GM12878 (cell line): ENCODE measurements around the gene MOGAT3. TPM values are rescaled to one million over a fixed set of nuclear protein-coding genes. Genes with fewer than 3 reads are reported as not detected.

Experiments used
- ATAC-seq: fragments of 200-7000 bp; cut with Tn5 transposase; 3 replicates; pipeline ENCODE4 v1.9.1; 2020; ENCODE audit warnings: mild to moderate bottlenecking, moderate library complexity
- BruUV-seq: library from RNA; stranded (reverse); fragments of 400-500 nt; replicated peaks from 2 replicates; lab custom pipeline; 2021; lab: Mats Ljungman, UMichigan
- CTCF ChIA-PET: fragments of 300-600 bp; sonication (Branson Sonifier 250); formaldehyde crosslinking; extraction: SDS; loops from one replicate; lab custom pipeline; 2021; ENCODE audit warnings: inconsistent platforms; lab: Yijun Ruan, JAX
- POLR2A ChIA-PET: fragments of 350-600 bp; formaldehyde crosslinking; extraction: SDS; loops from one replicate; lab custom pipeline; 2021; ENCODE audit warnings: inconsistent platforms; lab: Charles Lee
- RAD21 ChIA-PET: fragments of 300-600 bp; sonication (Branson Sonifier 250); formaldehyde crosslinking; loops from one replicate; lab custom pipeline; 2023; ENCODE audit warnings: antibody characterized with exemption; ENCODE audit not compliant: unreplicated experiment; lab: Charles Lee
- SMC1A ChIA-PET: fragments of 300-600 bp; sonication (Branson Sonifier 250); formaldehyde crosslinking; loops from one replicate; lab custom pipeline; 2023; ENCODE audit not compliant: unreplicated experiment, uncharacterized antibody; lab: Charles Lee
- DNase-seq: peaks from one replicate; pipeline ENCODE4 v3.0.0-alpha.2; 2011; ENCODE audit warnings: low read depth, low spot score
- FAIRE-seq: peaks from 3 replicates; lab custom pipeline; 2011; peaks lifted over from hg19 to GRCh38; lab: Jason Lieb, UNC
- H2AFZ ChIP-seq: 2 replicates; pipeline ENCODE4 v1.6.0; 2011; ENCODE audit warnings: low read depth, low read length, control low read depth; ENCODE audit not compliant: control insufficient read depth
- H3K27ac ChIP-seq: 2 replicates; pipeline ENCODE4 v1.5.1; 2011; ENCODE audit warnings: control low read depth; ENCODE audit not compliant: control insufficient read depth, insufficient read depth
- H3K27me3 ChIP-seq, 2 experiments: replicated peaks in 1 of 2; 2 replicates each; pipeline versions ENCODE4 v1.6.0 to v1.6.1; 2011; ENCODE audit warnings: low read length in 1 of 2; ENCODE audit not compliant: control insufficient read depth in 2 of 2, insufficient read depth in 2 of 2
- H3K36me3 ChIP-seq, 2 experiments: 2 replicates each; pipeline ENCODE4 v1.5.1; 2011; ENCODE audit warnings: low read length in 1 of 2; ENCODE audit not compliant: control insufficient read depth in 2 of 2, insufficient read depth in 2 of 2
- H3K4me1 ChIP-seq: 2 replicates; pipeline ENCODE4 v1.6.1; 2011; ENCODE audit warnings: mild to moderate bottlenecking, low read length, moderate library complexity, mixed read lengths; ENCODE audit not compliant: control insufficient read depth, insufficient read depth
- H3K4me2 ChIP-seq: 2 replicates; pipeline ENCODE4 v1.6.0; 2011; ENCODE audit warnings: control low read depth; ENCODE audit not compliant: control insufficient read depth, insufficient read depth
- H3K4me3 ChIP-seq: fragments of 200-600 bp; sonication (generic); 2 replicates; pipeline ENCODE4 v1.5.1; 2016
- H3K79me2 ChIP-seq: 2 replicates; pipeline ENCODE4 v1.6.0; 2011; ENCODE audit warnings: low read length; ENCODE audit not compliant: control insufficient read depth, insufficient read depth
- H3K9ac ChIP-seq: 2 replicates; pipeline ENCODE4 v1.8.0; 2011; ENCODE audit warnings: low read length, control low read depth, mixed read lengths; ENCODE audit not compliant: control insufficient read depth, insufficient read depth
- H3K9me3 ChIP-seq: replicated peaks from 3 replicates; pipeline ENCODE4 v1.5.1; 2011; ENCODE audit warnings: mild to moderate bottlenecking, low read length; ENCODE audit not compliant: control insufficient read depth, insufficient read depth
- H4K20me1 ChIP-seq: 2 replicates; pipeline ENCODE4 v1.6.0; 2011; ENCODE audit not compliant: control insufficient read depth, insufficient read depth
- CBFB ChIP-seq: IDR thresholded peaks from 2 replicates; pipeline ENCODE4 v1.6.1; 2016; ENCODE audit warnings: antibody characterized with exemption, low read depth
- CHD1 ChIP-seq: IDR thresholded peaks from 2 replicates; pipeline ENCODE4 v1.6.1; 2012; ENCODE audit warnings: low read depth, low read length, improper control_type of control experiment
- CREB1 ChIP-seq: IDR thresholded peaks from 2 replicates; pipeline ENCODE4 v1.6.1; 2012; ENCODE audit warnings: low read depth, mild to moderate bottlenecking, inconsistent platforms
- EED ChIP-seq: sonication (generic); IDR thresholded peaks from 2 replicates; pipeline ENCODE4 v1.6.1; 2016; ENCODE audit warnings: antibody characterized with exemption, low read depth
- HDAC2 ChIP-seq: fragments of 200-600 bp; sonication (generic); IDR thresholded peaks from 2 replicates; pipeline ENCODE4 v1.6.1; 2017
- POLR2AphosphoS5 ChIP-seq: IDR thresholded peaks from 2 replicates; pipeline ENCODE4 v1.6.1; 2011; ENCODE audit warnings: mild to moderate bottlenecking, low read length, inconsistent platforms
- RUNX3 ChIP-seq: IDR thresholded peaks from 2 replicates; pipeline ENCODE4 v1.6.1; 2012; ENCODE audit warnings: low read length, inconsistent platforms
- TCF3 ChIP-seq: IDR thresholded peaks from 2 replicates; pipeline ENCODE4 v1.6.1; 2012; ENCODE audit warnings: low read depth, mild to moderate bottlenecking, low read length, borderline replicate concordance; ENCODE audit not compliant: insufficient read depth
- YY1 ChIP-seq: IDR thresholded peaks from 2 replicates; pipeline ENCODE4 v1.6.1; 2011; ENCODE audit warnings: low read depth, mild to moderate bottlenecking, low read length
- ZBTB11 ChIP-seq: fragments of 450-650 bp; formaldehyde crosslinking; IDR thresholded peaks from 2 replicates; pipeline ENCODE4 v1.5.0; 2022; ENCODE audit warnings: mild to moderate bottlenecking, missing genetic modification characterization
- ZBTB33 ChIP-seq: fragments of 450-650 bp; IDR thresholded peaks from 2 replicates; pipeline ENCODE4 v1.6.1; 2017; ENCODE audit warnings: mild to moderate bottlenecking
- WGBS: methylation state at CpG from one replicate; pipeline ENCODE4 v1.1.6; 2016; ENCODE audit warnings: low lambda C conversion rate; ENCODE audit not compliant: insufficient replicate concordance, insufficient coverage; ENCODE audit errors: missing lambda C conversion rate; 5-methylcytosine and 5-hydroxymethylcytosine counted together
- in situ Hi-C: fragments of 300-500 bp; cut with MboI; formaldehyde crosslinking; loops from 9 replicates; pipeline ENCODE4 v1.14.3; 2018; ENCODE audit warnings: mixed read lengths
- intact Hi-C: fragments of 100-400 bp; cut with micrococcal nuclease; formaldehyde crosslinking; loops from one replicate; pipeline ENCODE4 v1.14.2; 2022; ENCODE audit not compliant: unreplicated experiment
- polyA plus RNA-seq, 11 experiments: library from polyadenylated mRNA; depleted of rRNA in 4 of 11; unstranded in 6 of 11; stranded (reverse) in 5 of 11; fragments of >200 nt; fragmentation: Nextera tagmentation in 4 of 11; fragmentation: Illumina TruSeq in 1 of 11; extraction: Ambion mirVana in 4 of 11; extraction: Trizol in 1 of 11; gene quantifications; 1 replicate in 1 of 11; 2 replicates in 10 of 11; pipeline versions ENCODE4 v1.2.1 to v1.2.3, GENCODE V29; 2011 to 2016; ENCODE audit warnings: inconsistent platforms in 2 of 11, missing spikeins in 2 of 11, low read depth in 1 of 11
- total RNA-seq, 4 experiments: library from RNA; depleted of rRNA in 3 of 4; stranded (reverse); fragments of >200 nt in 3 of 4; fragmentation: Illumina TruSeq in 1 of 4; extraction: Trizol in 1 of 4; gene quantifications; 2 replicates each; pipeline versions ENCODE4 v1.2.1 to v1.2.3, GENCODE V29; 2013 to 2021
- TF ChIP-seq, protein P1 (sequence below): fragments of 450-650 bp; conservative IDR thresholded peaks from 2 replicates; pipeline ENCODE4 v1.6.1; 2017; ENCODE audit warnings: mild to moderate bottlenecking, moderate library complexity
- TF ChIP-seq, protein P2 (sequence below): IDR thresholded peaks from 2 replicates; pipeline ENCODE4 v1.6.1; 2012; ENCODE audit warnings: low read depth, low read length, improper control_type of control experiment

The MOGAT3 gene
- total and polyA plus RNA-seq, 10 of the 15 experiments (the other 5 are each of a cell fraction or from before 2014, with no cell fraction given), result 0.11 TPM; not detected in 9

DNA sequence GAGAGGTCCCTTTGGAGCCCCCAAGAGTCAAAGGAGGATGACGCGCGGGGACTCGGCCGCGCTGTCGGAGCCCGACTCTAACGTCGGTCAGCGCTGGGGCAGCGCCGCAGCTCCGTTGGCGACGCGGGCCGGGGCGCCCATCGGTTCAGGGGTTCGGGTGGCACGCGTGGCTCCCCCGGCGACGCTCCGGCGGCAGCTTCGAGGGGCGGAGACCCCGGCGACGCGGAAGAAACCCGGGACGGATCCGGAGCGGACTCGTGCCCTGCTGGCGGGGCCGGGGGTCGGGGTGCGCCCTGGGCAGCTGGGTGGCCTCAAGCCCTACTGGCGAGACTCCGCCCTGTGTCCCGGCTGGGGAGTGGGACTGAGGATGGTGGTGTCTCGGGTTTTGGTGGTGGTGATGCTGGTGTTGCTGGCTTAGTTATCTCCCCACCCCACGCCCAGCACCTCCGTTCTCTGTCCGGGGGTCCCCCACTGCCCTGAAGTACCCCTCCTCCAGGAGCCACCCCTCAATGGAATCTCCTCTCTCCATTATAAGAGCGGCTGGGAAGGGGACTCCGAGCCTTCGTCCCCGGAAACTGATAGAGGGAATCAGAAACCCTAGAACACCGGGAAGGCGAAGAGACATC lies 20.6 kb downstream of the MOGAT3 start, which contains the start of gene NAT16:
Gene NAT16 (minus strand): TSS at position 164 of the 626 bp plus-strand sequence. CDS start 5,486 bp downstream, outside the sequence.
- Histone ChIP-seq H3K27ac (no peak within 1 kb of the TSS), H2AFZ (no peak within 1 kb of the TSS), H3K9ac (no peak within 1 kb of the TSS), H3K27me3 (peaks cover 6 to 14% of the 10 kb centered on the region in 2 experiments), H3K4me2 (no peak within 1 kb of the TSS), H3K9me3 (no peaks in the 10 kb centered on the region), H3K79me2 (no peaks in the 10 kb centered on the region), H3K4me3 (no peak within 1 kb of the TSS), H4K20me1 (no peaks in the 10 kb centered on the region), H3K36me3 (no peaks in the 10 kb centered on the region), H3K4me1 (no peaks in the 10 kb centered on the region)
- ChIA-PET SMC1A (no interaction called here), RAD21 (no interaction called here), POLR2A (no interaction called here), CTCF (interaction anchor here (1.9 kb wide), 1 partner anchor 13 kb away, joined by 6 read pairs; no protein-coding TSS in a partner anchor)
- TF ChIP-seq POLR2AphosphoS5 (no peak), ZBTB11 (CRISPR knock-in tag) (no peak), TCF3 (no peak), ZBTB33 (no peak), EED (no peak), CHD1 (no peak), YY1 (no peak), CREB1 (no peak), CBFB (no peak), HDAC2 (no peak), RUNX3 (no peak)
- TF ChIP-seq, protein P1, sequence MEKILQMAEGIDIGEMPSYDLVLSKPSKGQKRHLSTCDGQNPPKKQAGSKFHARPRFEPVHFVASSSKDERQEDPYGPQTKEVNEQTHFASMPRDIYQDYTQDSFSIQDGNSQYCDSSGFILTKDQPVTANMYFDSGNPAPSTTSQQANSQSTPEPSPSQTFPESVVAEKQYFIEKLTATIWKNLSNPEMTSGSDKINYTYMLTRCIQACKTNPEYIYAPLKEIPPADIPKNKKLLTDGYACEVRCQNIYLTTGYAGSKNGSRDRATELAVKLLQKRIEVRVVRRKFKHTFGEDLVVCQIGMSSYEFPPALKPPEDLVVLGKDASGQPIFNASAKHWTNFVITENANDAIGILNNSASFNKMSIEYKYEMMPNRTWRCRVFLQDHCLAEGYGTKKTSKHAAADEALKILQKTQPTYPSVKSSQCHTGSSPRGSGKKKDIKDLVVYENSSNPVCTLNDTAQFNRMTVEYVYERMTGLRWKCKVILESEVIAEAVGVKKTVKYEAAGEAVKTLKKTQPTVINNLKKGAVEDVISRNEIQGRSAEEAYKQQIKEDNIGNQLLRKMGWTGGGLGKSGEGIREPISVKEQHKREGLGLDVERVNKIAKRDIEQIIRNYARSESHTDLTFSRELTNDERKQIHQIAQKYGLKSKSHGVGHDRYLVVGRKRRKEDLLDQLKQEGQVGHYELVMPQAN, result no peak
- TF ChIP-seq, protein P2, sequence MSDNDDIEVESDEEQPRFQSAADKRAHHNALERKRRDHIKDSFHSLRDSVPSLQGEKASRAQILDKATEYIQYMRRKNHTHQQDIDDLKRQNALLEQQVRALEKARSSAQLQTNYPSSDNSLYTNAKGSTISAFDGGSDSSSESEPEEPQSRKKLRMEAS, result no peak
- 15% methylated on average over 29 of the region's 56 CpGs for WGBS
- in situ Hi-C loops, result no loop called here
- ATAC-seq, result no peak
- FAIRE-seq, result no peak
- BruUV-seq, result no TSS peak
- intact Hi-C loops, result no loop called here
- no peak for DNase-seq
